Skin epidermis (tissue), 12 donors: ENCODE results near the gene UBE2F.
A peak's percentile ranks its signal among the peaks of the same experiment; 100 is the strongest.
"Not testable (repeated sequence)": the region's sequence is repeated elsewhere in the genome, so short reads cannot be mapped to it uniquely, and the experiment has no call there.

Source experiments
- H3K27ac ChIP-seq, 21 experiments: fragments of 200-600 bp; sonication (generic) in 11 of 21; one replicate each; pipeline ENCODE4 v1.5.0; 2020; ENCODE audit warnings: mild to moderate bottlenecking in 3 of 21, inconsistent platforms in 2 of 21, moderate library complexity in 2 of 21
- H3K4me3 ChIP-seq, 7 experiments: fragments of 200-600 bp; sonication (generic) in 2 of 7; one replicate each; pipeline ENCODE4 v1.5.0; 2020; ENCODE audit warnings: inconsistent platforms in 2 of 7, mild to moderate bottlenecking in 2 of 7, moderate library complexity in 1 of 7

UBE2F gene

DNA sequence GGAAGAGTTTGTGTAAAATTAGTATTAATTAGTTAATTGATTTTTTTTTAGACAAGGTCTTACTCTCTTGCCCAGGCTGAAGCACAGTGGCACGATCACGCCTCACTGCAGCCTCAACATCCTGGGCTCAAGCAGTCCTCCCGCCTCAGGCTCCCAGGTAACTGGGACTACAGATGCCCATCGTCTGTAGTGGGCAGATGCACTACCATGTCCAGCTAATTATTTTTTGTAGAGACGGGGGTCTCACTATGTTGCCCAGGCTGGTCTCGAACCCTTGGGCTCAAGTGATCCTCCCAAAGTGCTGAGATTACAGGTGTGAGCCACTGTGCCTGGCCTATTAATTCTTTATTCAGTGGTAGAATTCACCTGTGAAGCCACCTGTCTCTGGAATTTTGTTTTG is 41.1 kb downstream of the UBE2F start:
- Histone ChIP-seq H3K27ac (no peak overlapping the region), H3K4me3 (no peak overlapping the region)

DNA sequence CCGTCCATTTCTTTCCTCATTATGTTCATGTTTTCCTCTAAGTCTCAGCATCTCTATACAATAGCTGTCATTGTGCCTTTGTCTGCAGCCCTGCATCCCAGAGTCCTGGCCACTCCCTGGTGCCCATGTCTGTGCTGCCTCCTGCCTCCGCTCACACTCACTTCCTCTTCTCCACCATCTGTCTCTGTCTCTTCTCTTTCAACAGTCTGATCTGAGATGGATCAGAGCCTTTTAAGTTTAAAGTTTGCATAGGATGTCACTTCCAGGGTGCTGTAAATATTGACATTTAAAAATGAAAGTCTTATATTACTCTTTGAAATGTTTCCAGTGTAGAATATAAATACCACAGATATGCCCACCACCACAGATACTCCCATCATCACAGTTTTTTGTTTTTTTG is 42.7 kb downstream of the UBE2F start:
- Histone ChIP-seq H3K27ac (no peak overlapping the region), H3K4me3 (no peak overlapping the region)

GRCh38 chr2:238010572-238010971 is 43.8 kb downstream of the UBE2F start:
- H3K4me3 ChIP-seq, result no peak overlapping the region
- no peak overlapping the region for H3K27ac ChIP-seq

DNA sequence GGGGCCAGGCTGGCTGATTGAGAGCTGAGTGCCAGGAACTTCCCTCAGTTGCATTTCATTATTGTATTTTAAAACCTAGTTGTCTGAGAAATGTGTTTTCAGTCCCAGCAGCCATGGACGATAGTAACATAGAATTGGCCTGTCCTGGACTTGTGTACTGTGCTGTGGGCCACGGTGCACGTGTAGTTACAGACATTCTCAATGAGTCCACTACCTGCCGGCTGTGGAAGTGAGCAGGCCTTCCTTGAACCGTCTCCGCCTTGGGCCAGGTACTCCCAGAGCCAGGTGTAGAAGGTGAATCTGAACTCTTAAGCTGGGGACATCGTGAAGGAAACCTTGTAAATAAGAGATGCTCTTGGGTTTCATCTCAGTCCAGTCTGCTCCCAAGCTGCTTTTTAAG is 47.0 kb downstream of the UBE2F start:
- no peak overlapping the region for H3K27ac ChIP-seq
- H3K4me3 ChIP-seq, result no peak overlapping the region

GRCh38 chr2:238015705-238016104 is 48.9 kb downstream of the UBE2F start:
- Histone ChIP-seq H3K4me3 (no peak overlapping the region), H3K27ac (no peak overlapping the region)

GRCh38 chr2:238016526-238016925 is 49.7 kb downstream of the UBE2F start:
- Histone ChIP-seq H3K27ac (no peak overlapping the region), H3K4me3 (no peak overlapping the region)

DNA sequence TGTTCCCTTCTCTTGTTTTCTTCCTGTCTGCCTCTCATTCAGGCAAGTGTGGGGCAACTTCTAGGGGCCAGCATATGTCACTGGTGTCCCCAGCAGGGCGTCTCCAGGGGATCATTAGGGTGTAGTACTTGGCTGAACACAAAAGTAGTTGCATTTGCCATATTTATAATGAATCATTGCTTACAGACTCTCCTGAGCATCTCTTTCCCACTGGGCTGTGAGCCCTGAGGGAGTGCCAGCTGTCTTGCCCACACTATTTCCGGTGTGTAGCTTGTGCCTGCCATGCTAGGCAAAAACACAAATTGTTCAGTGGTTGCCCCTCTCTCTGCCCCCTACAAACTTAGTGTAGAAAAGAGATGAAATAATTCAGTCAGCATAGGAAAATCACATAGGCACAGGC is 53.1 kb downstream of the UBE2F start:
- H3K27ac ChIP-seq, result no peak overlapping the region
- no peak overlapping the region for H3K4me3 ChIP-seq

DNA sequence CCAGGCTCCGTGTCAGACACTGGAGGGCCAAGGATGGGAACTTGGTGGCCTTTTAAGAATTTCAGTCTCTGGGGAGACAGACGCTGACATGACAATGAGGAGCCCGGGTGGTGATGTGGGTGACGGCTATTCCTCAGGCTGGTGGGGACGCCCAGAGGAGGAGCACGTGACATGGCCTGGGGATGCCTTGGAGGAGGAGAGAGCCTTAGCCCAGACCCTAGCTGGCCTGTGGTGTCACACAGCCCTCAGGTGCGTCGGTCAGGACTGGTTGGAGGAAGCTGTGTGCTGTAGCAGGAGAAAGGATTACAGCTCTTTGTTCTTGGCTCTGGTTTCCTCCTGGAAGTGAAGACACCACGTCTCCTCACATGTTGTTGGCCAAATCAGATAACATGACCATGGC is 54.0 kb downstream of the UBE2F start:
- Histone ChIP-seq H3K27ac (no peak overlapping the region), H3K4me3 (no peak overlapping the region)

DNA sequence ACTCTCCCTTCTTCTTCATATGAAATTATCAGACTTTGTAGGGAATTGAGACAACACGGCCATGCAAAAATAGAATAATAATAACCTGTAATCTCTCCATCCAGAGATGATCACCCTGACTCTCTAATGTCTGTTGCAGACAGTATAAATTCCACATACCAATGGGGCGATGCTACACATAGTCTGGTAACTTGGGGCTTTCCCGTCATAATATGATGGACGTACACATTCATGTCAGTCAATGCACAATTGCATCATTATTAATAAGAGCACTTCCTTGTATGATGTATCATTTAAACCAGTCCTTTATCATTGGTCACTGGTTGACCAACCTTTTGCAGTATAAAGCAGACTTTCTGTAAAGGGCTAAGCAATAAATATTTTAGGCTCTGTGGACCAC is 54.5 kb downstream of the UBE2F start:
- Histone ChIP-seq H3K4me3 (no peak overlapping the region), H3K27ac (no peak overlapping the region)

DNA sequence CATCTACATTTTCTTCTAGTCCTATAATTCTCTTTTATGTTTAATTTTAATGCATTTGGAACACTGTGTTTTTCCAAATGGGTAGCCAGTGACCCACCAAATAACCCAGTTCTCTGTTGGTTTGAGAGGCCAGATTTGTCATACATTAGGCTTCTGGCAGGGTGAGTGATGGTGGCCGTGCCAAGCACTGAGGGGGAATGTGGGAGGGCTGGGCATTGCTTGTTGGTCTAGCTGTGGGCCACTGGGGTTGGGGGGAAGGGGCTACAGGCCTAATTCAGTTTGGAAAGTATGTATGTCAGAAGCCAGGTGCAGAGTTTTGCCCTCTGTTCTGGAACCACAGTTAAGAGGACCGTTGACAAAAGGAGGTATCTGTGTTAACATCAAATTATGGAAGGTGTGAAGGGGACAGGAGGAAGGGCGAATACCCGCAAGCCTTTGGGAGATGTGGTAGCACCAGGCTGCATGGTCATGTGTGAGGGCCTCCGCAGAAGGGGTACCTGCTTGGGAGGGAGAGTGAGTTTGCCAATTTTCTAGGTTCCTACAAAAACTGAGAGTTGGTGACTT is 55.9 kb downstream of the UBE2F start:
- Histone ChIP-seq H3K4me3 (no peak overlapping the region), H3K27ac (no peak overlapping the region)

DNA sequence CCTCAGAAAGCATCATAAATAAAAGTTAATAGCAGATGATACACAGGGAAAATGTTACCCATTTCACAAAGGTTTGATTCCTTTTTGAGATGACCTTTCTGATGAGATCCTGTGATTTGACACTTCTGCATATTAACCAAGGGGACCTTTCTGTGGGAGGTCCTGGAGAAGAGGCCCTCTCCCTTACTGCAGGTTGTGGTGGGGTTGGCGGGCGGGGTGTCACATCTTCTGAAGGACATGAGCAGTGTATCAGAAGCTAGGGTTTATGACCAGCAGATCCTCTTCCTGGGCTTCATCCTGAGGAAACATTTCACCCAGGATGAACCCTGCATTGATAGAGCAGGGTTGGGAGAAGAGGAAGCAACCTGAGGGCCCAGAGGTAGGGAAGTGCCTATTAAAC is 56.8 kb downstream of the UBE2F start:
- H3K27ac ChIP-seq, result no peak overlapping the region
- no peak overlapping the region for H3K4me3 ChIP-seq

- H3K27ac ChIP-seq, result peak overlapping the region in 2 of 21 experiments; percentile 33 to 59
- H3K4me3 ChIP-seq, result no peak overlapping the region
Observed at GRCh38 chr2:238024986-238025385, 58.2 kb downstream of the UBE2F start.

DNA sequence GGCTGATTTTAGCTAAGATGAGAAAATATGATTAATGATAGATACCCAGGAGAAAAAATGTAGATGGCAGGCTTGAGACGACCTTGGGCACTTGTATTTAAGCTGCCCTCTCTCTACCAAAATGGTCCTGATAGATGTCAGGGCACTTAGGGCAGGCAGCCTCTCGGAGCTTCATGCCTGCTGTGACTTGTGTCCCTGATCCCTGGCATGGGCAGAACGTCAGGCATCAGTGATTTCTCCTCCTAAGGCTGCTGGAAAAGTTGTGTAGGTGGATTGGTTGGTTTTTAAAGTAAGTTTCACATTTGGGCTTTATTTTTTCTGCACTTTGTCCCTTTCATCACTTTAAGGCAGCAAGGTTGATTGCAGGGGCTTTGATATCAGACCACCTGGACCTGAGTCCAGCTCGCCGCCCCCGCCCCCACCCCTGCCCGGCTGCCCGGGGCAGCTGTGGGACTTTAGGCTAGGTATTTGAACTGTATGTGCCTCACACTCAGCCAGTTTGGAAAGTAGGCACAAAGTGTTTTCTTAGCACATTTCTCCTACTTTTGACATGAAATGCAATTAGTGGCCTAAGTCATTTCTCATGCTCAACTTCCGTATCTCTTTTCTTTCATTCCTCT is 59.0 kb downstream of the UBE2F start:
- H3K4me3 ChIP-seq, result no peak overlapping the region
- H3K27ac ChIP-seq, result peak overlapping the region in 2 of 21 experiments; percentile 33 to 39

GRCh38 chr2:238027058-238027457 is 60.2 kb downstream of the UBE2F start:
- H3K27ac ChIP-seq, result no peak overlapping the region
- H3K4me3 ChIP-seq, result no peak overlapping the region

DNA sequence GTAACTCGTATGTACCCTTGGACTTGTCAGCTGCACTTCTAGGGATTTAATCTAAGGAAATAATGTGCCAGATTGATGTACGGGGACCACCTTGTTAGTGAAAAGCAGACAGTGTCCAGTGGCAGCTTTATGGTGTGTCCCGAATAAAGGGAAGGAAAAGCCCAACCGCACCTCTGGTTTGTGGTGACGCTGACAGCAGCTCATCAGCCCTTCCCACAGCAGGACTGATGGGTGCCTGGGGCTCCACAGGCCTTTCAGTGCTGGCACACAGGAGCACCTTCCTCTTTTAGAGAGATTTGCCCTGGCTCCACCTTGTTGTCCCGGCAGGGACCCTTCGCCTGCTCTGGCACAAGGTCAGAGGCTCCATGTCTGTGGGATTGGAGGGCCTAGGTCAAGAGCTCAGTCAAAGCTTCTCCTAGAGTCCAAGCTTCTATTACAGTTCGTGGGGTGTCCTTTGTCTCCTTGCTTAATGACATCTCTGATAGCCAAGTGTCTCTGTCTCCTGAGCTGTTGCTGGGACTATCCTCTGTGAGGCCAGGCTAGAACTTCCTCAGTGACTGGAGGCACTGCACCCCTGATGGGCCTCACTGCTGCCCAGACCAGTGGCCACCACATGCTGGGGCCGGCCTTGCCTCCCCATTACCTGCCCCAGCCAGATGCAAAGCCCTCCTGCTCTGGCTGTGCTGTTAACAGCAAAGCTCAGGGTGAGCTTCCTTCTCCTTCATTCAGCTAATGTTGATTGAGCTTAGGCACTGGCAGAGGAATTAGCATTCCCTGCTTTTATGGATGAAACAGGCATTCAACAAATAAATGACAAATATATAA is 61.0 kb downstream of the UBE2F start:
- Histone ChIP-seq H3K27ac (no peak overlapping the region), H3K4me3 (no peak overlapping the region)

DNA sequence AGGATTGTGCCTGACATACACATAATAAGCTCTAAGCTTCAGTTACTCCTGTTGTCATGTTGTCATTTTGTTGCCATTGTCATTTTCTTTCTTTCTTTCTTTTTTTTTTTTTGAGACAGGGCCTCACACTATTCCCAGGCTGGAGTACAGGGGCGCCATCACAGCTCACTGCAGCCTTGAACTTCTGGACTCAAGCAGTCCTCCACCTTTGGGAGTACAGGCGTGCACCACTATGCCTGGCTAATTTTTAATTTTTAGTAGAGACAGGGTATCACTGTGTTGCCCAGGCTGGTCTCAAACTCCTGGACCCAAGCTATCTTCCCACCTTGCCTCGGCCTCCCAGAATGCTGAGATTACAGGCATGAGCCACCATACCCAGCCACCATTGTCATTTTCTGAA is 63.0 kb downstream of the UBE2F start:
- Histone ChIP-seq H3K4me3 (no peak overlapping the region), H3K27ac (no peak overlapping the region)

DNA sequence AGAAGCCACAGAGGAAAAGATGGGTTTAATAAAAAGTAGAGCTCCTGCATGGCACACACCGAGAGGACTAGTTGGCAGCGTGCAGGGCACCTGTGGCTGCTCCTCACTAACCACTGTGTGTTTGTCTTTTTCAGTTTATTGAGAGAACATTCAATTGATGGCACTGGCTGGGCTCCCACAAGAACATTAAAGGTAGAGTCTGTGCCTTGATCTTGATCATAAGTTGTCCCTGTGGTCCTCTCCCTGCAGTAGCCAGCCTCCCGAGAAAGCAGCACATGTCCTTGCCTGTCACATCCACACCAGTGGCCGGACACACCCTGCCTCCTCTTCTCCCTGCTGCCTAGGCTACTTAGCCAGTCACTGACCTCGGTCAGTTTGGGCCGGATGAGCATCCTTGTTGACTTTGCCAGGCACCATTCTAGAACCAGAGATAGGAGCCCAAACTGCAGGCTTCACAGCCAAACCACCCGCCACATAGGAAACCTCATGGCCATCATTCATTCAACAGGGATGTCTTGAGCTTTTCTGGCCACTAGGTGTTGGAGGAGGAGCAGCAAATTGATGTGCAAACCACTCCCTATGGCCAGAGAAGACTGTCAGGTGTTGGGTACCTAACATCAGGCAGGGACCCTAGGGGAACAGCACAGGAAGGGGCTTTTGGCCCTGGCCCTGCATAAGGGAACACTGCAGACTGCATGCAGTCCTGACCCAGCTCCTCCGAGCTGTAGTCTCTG is 63.8 kb downstream of the UBE2F start:
- peak overlapping the region in 10 of 21 experiments; percentile 1 to 71 (median 37) for H3K27ac ChIP-seq
- H3K4me3 ChIP-seq, result no peak overlapping the region

DNA sequence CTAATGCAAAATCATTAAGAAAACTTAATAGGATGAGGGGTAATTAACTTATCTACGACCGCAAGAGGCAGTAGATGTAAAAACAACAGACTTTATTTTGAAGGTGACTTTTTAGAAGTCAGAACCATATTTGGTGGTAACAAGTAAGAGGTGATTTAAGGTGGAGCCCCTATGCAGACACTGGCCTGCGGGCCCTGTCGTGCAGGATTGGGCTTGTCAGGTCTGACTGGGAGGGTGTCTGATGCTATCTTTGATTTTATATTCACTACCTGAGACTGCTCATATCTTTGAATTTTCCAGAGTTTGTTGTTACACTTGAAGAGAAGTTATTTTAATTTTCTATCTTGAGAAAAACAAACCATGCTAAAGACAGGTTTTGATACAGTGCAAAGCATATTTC is 64.9 kb downstream of the UBE2F start:
- Histone ChIP-seq H3K27ac (peak overlapping the region in 6 of 21 experiments; percentile 1 to 71 (median 67)), H3K4me3 (no peak overlapping the region)

- Histone ChIP-seq H3K27ac (peak overlapping the region in 11 of 21 experiments; percentile 17 to 69 (median 36)), H3K4me3 (no peak overlapping the region)
Observed at GRCh38 chr2:238032755-238033337, 66.0 kb downstream of the UBE2F start.

DNA sequence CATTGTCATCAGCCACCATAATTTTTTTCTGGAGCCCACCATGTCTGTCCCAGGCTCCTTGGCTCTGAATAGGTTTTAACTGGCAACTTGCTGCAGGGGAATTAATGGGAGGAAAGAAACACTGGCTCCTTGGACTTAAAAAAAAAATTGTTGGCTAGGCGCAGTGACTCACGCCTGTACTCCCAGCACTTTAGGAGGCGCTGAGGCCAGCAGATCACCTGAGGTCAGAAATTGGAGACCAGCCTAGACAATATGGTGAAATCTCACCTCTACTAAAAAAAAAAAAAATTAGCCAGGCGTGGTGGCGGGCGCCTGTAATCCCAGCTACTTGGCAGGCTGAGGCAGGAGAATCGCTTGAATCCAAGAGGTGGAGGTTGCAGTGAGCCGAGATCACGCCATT is 67.2 kb downstream of the UBE2F start:
- H3K4me3 ChIP-seq, result not testable (repeated sequence)
- peak overlapping the region in 3 of 21 experiments; percentile 4 to 65 (median 64) for H3K27ac ChIP-seq
